Stimulated activated CD8-positive, alpha-beta memory T cell treated with anti-CD3 and anti-CD28 coated beads, Interleukin-12 subunit alpha, Interleukin-12 subunit beta, amount 100 ng/mL, for 24 hours (primary cell): ENCODE data around the gene TMEM41B.
"Not testable (repeated sequence)": the region's sequence is repeated elsewhere in the genome, so short reads cannot be mapped to it uniquely, and the experiment has no call there.

Experiments
- DNase-seq: peaks from one replicate; pipeline ENCODE4 v3.0.0-alpha.2; 2020; ENCODE audit errors: extremely low read depth

The TMEM41B gene

DNA sequence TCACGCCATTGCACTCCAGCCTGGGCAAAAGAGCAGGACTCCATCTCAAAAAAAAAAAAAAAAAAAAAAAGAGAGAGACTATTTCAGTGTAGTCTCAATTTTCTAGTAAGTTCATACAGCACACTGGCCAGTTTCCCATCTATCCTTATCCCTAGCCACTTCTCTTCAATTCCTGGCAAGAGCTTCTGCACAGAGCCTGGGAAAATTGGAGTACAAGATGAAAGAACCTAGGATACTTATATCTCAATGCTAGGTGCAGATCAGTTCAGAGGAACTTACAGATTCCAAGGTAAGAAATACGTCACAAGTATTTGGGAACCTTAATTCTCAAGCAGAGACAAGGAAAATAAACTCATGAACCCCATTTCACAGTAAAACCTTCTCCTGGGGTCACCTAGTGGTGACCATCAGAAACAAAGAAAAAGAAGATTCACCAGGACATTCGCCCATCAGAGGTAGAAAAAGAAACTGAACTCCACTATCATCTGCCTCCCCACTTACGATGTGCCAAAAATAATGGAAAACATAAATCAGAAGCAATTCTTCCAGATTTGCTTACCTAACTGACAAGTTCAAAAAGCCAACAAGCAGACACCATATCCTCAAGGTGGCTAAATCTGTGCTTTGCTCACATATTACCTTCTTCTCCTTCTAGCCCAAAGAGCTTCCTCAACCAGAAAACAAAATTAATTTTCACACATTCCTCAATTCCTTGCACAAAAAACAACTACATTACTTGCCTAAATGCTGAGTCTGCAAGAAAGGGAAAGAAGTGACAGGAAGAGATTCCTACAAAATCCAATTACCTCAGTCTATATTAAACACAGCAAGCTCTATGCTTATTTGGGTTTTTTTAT, 54.2 kb downstream of the TMEM41B start:
- no peak for DNase-seq

DNA sequence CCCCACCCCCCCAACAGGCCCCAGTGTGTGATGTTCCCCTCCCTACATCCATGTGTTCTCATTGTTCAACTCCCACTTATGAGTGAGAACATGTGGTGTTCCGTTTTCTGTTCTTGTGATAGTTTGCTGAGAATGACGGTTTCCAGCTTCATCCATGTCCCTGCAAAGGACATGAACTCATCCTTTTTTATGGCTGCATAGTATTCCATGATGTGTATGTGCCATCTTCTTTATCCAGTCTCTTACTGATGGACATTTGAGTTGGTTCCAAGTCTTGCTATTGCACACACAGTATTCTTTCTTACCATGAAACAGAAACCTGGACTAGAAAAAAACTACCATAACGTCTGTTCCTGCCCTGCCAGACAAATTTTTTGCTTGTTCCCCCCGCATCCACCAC, 56.1 kb downstream of the TMEM41B start:
- DNase-seq = not testable (repeated sequence)

GRCh38 chr11:9254416-9254815, 60.0 kb downstream of the TMEM41B start:
- DNase-seq = no peak

GRCh38 chr11:9253086-9253485, 61.3 kb downstream of the TMEM41B start:
- no peak for DNase-seq

- DNase-seq = no peak
Observed at GRCh38 chr11:9251311-9251710, 63.1 kb downstream of the TMEM41B start.

DNA sequence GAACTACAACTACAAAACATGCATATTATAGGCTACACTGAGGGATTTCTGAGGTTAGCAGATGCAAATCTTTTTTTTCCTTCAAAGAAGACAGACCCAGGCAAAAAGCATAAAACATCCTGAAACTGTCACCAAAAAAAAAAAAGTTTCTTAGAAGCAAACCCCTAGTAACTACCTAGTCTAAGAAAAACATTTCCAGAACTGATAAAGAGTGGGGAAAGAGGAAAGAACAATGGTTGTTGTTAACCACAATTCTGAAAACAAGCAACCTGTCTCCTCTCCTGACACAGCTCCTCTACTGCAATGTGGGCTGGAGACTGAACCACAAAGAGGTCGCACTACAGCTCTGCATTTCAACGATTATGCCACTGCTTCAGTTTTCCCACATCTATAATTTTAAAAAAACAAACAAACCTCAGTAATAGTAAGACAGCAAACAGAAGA, 64.2 kb downstream of the TMEM41B start:
- no peak for DNase-seq

DNA sequence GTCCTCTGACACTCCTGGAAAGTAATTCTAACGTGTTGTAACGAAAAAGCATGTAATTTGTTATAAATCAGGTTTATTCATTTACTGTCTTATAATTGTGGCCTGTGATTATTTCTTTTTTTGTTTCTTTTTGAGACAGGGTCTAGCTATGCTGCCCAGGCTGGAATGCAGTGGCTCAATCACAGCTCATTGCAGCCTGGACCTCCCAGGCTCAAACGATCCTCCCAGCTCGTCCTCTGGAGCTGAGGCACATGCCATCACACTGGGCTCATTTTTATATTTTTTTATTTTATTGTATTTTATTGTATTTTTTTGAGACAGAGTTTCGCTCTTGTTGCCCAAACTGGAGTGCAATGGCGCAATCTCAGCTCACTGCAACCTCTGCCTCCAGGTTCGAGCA, 65.1 kb downstream of the TMEM41B start:
- DNase-seq = no peak

DNA sequence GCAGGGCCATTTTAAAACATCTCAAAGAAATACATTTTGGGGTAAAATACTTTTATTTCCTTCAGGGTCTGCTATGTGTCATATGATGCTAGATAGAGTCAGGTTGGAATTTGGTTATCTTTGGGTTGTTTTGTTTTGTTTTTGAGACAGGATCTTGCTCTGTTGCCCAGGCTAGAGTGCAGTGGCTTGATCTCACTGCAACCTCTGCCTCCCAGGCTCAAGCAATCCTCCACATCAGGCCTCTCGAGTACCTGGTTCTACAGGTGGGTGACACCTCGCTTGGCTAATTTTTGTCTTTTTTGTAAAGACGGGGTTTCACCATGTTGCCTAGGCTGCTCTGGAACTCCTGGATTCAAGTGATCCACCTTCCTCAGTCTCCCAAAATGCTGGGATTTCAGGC, 66.5 kb downstream of the TMEM41B start:
- DNase-seq = no peak

GRCh38 chr11:9236242-9236641, 78.2 kb downstream of the TMEM41B start:
- not testable (repeated sequence) for DNase-seq

DNA sequence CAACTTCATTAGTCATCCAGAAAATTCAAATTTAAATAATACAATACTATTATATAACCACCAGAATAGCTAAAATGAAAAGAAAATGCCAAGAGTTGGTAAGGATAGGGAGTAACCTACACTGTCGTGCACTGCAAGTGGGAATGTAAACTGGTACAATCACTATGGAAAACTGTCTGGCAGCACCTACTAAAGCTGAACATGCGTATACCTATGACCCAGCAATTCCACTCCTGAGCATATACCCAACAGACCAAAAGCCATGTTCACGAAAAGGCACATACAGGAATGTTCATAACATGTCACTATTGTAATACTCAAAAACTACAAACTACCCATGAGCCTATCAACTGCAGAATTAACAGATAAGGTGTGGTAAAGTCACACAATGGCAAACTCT, 81.9 kb downstream of the TMEM41B start:
- no peak for DNase-seq

- no peak for DNase-seq
Observed at GRCh38 chr11:9231848-9232177, 82.6 kb downstream of the TMEM41B start.
